GM18508 (cell line): ENCODE data around the gene STAB2.

Experiments used
- ATAC-seq: cut with Tn5 transposase; IDR thresholded peaks from one replicate; pipeline ENCODE4 v1.9.1; 2021; ENCODE audit warnings: moderate number of reproducible peaks; ENCODE audit not compliant: insufficient read depth, unreplicated experiment

The STAB2 gene, protein sequence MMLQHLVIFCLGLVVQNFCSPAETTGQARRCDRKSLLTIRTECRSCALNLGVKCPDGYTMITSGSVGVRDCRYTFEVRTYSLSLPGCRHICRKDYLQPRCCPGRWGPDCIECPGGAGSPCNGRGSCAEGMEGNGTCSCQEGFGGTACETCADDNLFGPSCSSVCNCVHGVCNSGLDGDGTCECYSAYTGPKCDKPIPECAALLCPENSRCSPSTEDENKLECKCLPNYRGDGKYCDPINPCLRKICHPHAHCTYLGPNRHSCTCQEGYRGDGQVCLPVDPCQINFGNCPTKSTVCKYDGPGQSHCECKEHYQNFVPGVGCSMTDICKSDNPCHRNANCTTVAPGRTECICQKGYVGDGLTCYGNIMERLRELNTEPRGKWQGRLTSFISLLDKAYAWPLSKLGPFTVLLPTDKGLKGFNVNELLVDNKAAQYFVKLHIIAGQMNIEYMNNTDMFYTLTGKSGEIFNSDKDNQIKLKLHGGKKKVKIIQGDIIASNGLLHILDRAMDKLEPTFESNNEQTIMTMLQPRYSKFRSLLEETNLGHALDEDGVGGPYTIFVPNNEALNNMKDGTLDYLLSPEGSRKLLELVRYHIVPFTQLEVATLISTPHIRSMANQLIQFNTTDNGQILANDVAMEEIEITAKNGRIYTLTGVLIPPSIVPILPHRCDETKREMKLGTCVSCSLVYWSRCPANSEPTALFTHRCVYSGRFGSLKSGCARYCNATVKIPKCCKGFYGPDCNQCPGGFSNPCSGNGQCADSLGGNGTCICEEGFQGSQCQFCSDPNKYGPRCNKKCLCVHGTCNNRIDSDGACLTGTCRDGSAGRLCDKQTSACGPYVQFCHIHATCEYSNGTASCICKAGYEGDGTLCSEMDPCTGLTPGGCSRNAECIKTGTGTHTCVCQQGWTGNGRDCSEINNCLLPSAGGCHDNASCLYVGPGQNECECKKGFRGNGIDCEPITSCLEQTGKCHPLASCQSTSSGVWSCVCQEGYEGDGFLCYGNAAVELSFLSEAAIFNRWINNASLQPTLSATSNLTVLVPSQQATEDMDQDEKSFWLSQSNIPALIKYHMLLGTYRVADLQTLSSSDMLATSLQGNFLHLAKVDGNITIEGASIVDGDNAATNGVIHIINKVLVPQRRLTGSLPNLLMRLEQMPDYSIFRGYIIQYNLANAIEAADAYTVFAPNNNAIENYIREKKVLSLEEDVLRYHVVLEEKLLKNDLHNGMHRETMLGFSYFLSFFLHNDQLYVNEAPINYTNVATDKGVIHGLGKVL (N-terminal part only)

DNA sequence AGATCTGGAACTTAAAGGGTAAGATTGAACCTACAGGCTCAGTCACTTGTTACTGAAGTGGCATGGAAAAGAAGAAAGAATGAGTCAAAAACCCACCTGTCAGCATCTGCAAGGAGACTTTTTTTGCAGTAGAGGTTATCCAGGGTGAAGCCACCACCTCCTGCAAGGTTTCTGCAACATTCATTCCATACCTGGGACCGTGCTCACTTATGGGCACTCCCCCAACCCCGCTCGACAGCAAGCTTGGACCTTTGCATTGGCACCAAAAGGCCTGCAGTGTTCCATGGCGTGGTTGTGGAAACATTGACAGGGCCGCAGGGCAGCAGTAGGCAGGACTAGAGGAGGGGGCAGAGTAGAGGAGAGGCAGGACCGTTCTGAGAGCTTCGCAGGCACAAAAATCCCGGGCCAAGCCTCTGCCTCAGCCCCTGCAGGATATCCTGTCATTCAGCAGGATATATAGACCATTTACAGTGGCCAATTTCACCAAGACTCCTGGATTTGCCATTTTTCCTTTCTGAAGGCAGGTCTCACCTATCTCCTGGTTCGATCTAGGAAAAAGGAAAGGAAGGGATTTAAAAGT is at the start of gene STAB2:
Gene STAB2, plus strand, starts transcription at position 483 of the 580 bp plus-strand sequence. CDS start 204 bp downstream, outside the sequence.
- no peak for ATAC-seq

DNA sequence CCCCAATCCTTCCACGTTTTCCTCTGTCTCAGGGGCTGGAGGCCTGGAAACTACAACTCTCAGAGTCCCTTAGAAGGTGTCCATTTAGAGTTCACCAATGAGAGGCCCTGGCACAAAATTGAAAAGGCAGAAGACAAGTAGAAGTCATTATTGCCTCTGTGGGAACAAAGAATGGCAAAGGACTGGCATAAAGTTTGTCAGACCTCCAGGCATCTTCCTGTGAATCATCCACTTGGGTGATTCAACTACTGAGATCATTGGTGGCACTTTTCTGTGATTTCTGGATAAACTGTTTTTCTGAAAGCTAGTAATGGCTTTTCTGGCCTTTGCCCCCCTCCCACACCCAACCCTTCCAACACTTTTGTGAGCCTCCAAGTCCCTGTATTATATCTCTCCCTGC is 48.7 kb upstream of the STAB2 start:
- no peak for ATAC-seq

DNA sequence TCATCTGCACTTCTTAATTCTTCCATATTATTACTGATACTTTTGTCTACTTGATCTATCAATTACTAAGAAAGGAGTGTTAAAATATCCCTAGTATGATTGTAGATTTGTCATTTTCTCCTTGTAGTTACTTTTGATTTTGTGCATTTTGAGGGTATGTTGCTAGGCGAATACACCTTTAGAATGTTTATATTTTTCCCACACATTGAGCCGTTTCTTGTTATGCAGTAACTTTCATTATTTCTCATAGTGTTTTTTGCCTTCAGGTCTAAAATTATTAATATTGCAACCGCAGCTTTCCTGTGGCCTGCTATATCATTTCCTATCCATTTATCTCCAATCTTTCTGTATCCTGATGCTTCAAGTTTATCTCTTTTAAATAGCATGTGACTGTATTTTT is 46.8 kb upstream of the STAB2 start:
- ATAC-seq, result no peak

DNA sequence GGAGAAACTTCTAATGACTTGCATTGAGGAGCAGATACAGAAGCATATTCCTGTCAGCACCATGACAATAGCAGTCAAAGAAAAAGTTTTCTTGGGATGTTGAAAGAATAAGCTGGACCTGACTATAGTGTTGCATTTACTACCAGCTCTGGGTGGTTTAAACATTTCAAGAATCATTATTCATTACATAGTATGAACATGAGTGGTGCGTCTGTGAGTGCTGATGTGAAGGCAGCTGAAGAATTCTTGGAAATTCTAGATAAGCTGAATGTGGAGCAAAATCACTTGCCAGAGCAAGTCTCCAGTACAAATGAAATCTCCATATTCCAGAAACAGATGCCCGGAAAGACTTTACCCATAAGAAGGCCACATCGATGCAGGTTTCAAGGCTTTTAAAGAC is 45.0 kb upstream of the STAB2 start:
- ATAC-seq, result no peak

DNA sequence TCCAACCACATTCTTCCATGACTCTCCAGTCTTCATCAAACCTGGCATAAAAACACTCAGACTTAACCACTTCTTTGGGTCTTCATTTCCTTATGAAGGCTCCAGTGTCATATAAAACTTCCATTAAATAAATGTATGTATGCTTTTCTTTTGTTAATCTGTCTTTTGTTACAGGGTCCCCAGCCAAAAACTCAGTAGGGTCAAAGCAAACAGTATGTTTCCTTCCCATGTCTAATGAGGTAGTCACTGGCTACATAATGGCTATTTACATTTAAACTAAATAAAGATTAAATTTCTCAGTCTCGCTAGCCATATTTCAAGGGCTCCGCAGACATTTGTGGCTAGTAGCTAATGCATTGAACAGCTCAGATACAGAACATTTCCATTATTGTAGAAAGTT is 40.1 kb upstream of the STAB2 start:
- no peak for ATAC-seq

DNA sequence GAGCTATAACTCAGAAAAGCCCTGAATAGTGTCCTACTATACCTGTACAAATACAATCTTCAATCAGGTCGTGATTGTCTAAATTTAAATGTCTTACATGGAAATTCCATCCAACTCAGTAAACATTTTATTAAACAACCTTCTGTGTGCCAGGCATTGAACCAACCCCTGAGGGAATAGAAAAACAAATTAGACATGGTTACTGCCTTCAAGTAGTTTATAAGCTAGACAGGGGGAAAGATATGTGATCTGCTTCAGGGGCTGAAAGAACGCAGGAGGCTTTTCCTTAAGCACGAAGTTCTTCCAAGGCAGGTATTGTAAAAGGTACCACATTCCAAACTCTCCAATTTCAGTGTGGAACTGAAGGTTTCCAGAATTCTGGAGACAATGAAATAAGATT is 39.7 kb upstream of the STAB2 start:
- no peak for ATAC-seq

DNA sequence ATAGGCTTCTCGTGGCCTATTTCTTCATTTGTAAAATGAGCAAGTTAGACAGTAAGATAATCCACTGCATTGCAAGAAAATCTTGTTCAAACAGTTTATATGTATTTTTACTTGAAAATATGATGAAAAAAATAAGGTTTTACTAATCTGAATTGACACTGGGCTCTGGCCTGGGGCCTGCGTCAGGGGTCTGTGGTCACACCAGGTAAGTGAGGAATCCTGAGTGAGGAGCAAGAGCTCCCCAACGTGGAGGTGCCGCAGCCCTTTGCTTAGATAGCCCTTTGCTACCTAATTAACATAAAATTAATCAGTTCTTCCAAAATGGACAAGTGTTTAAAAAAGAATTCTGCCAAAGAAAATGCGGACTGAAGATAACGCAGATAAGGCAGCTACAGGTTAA is 39.1 kb upstream of the STAB2 start:
- no peak for ATAC-seq

DNA sequence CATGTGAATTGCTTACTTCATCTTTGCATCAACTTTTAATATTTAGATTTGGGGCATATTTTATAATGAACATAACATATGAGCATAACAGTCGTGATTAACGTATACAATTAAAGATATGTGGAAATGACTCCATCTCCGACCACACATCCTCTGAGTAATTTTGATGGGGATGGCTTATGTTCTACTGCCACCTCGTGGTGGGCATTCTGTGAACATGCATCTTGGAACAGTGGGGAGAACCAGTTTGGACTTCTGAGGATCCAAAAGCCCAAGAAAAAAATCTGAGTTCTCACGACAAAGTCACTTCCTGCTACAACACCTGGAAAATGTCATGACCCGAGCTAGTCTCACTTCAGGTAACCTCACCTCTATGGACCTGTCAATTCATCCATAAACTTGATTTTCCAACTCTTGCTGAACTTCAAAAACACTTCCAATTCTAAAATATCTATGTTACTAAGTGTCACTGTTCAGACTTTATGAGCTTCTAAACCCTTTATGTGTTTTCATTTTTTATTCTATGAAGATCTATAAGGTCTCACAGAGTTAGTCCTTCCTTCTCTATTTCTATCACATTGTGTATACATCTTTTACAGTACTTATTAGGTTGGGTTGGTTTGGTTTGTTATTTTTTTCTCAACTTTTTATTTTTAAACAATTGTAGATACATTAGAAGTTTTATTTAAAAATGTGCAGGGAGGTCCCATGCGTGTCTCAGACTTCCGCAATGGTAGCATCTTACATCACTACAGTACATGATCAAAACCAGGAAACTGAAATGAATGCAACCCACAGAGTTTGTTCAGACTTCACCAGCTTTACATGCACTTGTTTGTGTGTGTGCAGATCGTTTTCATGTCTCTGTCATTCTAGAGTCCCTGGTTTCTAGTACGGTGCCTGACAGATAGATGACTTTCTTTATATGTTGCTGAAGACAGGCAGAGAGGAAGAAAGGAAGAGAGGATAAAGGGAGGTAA is 38.2 kb upstream of the STAB2 start:
- ATAC-seq, result peak; percentile 70

DNA sequence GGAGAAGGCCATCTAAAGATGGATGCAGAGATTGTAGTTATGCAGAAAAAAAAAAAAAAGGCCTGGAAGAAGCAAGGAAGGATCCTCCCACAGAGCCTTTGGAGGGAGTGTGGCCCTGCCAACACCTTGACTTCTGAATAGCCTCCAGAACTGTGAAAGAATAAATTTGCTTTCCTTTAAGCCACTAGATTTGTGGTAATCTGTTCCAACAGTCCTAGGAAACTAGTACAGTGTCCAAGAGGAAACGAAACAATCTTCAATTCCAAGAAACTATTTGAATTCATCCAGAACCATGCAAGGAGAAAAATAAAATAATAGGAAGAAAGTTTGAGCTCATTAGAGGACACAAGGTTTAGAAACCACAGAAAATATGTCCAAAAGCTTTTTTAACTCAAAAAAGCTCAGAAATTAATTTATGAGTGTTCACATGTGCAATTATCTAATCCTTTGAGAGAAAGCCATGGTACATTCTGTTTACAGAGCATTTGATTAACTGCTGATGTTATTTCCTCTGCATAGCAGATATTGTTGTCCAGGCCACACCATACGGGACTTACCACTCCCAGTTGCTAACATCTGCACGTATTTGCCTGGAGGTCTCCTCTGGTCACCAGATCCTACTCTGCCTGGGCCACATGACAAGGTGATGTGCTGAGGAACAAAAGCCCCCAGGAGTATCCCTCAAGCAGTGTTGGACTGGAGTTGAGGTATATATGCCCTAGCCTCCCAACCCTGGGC is 30.0 kb upstream of the STAB2 start:
- no peak for ATAC-seq

DNA sequence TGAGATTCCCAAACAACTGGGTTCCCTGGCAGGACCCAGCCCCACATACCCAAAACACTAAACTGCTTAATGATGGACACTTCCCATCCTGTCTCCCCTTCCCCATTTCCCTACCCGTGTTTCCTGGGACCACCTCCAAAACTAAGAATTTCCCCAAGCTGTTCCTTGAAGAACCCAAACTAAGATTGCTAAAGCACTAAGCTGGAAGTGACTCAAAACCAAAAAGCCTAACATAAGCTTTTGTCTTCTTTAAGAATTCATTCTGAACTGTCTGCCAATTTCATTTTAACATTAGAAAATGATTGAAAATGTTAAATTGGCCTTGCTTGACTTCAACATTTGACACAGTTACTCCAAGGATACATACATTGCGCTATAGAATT is 29.5 kb upstream of the STAB2 start:
- ATAC-seq, result no peak

DNA sequence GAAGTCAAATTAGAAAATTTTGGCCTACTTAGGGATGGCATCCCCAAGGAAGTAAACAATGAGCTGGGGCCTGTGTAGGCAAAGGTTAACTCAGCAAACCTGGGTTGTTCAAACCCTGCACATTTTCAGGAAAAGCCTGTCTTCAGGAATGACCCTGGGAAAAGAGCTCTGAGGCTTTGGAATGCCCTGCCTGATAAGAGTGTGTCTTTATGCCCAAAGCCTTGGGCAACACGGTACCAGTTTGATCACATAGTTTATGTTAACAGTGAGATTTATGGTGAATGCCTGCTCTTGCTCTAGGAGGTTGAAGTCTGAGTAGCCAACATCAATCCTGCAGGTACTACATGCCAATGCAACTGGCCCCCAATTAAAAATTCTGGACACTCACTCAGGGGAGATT is 28.2 kb upstream of the STAB2 start:
- ATAC-seq, result no peak

DNA sequence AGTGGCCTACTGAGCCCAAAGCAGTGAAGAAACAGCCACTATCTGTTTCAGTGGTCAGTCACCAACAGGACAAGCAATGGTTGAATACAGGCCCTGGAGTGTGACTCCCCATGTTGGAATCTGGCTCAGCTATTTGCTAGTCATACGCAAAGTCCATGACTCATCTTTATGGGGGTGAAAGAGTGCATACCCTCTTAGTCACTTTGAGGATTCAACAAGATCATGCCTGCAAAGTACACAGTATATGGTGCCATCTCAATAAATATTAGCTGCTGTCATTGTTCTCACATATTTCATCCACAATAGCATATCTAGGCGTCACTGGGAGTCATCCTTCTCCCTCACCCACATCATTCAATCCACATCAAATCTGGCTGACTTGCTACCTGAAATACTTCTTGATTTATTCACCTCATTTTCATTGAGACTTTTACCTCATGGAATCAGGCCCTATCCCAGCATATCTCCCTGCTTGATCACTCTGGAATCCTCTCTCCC is 26.4 kb upstream of the STAB2 start:
- ATAC-seq, result no peak

DNA sequence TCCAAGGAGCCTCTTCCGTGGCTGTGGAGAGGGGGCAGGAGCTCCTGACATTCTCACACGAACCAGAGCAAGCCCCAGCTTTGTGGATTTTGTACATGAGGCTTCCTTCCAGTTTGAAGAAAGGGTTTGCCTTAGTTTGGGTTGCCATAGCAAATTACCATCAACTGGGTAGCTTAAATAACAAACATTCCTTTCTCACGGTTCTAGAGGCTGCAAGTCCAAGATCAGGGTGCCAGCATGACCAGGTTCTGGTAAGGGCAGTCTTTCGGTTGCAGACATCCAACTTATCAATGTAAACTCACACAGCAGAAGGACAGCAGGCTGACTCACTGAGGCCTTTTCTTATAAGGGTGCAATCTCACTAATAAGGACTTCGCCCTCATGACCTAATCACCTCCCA is 25.9 kb upstream of the STAB2 start:
- no peak for ATAC-seq

DNA sequence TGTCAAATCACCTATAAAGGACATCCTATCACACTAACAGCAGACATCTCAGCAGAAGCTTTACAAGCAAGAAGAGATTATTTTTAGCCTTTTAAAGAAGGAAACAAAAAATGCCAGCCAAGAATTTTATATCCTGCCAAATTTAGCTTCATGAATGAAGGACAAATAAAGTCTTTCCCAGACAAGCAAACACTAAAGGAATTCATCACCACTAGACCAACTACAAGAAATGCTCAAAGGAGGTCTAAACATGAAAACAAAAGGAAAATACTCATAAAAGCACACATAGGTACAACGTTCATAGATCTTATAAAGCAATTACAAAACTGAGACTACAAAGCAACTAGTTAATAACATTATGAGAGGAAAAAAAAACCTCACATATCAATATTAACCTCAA is 20.7 kb upstream of the STAB2 start:
- ATAC-seq, result no peak

DNA sequence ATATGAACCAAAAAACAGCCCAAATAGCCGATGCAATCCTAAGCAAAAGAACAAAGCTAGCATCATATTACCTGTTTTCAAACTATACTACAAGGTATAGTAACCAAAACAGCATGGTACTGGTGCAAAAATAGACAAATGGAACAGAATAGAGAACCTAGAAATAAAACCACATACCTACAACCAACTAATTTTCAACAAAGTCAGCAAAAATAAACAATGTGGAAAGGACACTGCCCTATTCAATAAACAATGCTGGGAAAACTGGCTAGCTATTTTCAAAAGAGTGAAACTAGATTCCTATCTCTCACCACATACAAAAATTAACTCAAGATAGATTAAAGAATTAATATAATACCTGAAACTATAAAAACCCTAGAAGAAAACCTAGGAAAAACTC is 17.8 kb upstream of the STAB2 start:
- ATAC-seq, result no peak

DNA sequence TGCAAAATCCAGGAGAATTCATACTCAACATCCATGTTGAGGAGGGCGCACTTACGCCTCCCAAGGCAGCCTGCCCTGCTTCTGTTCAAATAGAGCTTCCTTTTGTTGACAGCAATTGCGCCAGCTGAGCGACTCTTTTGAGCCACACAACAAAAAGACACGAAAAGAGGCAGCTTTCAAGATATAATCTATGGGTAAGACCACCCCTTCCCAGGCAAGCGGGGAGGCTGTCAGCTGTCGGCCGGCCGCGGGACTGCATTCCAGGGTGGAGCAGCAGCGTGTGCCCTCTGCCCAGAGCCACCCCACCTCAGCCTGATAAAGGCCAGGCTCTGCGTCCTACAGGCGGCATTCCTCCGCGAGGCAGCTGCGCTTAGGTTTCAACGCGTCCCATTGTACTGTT is 15.8 kb upstream of the STAB2 start:
- no peak for ATAC-seq

DNA sequence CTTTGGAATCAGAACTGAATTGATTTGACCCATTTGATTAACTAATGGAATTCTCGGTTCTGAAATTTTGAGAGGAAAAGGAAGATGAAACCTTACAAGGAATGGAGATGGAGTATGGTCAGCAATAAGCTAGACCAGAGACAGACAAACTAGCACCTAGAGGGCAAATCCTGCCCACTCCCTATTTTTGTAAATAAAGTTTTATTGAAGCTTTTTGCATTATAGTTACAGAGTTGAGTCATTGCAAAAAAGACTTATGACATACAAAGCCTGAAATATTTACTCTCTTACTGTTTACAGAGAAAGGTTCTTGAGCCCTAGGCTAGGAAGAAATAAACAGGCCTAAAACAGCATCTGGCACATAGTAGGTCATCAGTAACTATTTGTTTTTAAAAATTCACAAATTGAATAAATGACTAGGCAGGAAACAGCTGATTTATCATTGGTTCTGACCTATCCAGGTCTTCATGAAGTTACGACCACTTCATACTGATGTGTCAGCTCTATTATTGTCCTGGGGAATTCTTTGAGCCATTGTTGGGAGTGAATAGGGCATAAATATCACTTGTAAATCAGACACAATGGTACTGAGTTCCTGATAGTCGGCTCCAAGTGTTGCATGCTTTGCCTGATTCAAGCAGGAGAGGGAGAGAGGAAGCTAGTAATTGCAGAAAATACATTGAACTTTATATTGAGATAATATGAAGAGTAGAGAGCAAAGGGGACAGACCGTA is 14.6 kb upstream of the STAB2 start:
- no peak for ATAC-seq

DNA sequence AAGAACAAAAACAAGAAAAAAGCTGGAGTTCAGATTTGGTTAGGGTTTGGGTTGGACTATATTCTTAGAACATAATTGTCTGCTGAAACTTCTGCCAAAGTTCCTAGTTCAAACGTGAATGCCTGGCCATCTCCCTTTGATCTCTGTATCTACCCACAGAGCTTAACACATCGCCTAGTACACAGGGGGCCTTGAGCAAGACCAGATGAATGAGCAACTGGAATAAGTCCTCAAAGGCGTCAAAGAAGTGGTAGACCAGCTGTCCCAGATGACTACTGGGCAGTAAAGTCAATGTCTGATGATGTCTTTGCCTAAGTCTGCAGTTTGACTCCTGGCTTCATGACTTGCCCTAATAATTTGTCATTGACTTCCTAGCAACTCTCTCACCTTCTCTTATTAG is 13.9 kb upstream of the STAB2 start:
- no peak for ATAC-seq
